Endothelial cell (in vitro differentiated cells): ENCODE measurements around the gene MEG3. TPM values are rescaled to one million over a fixed set of nuclear protein-coding genes. Genes with fewer than 3 reads are reported as not detected.

Experiments
- DNase-seq: peaks from one replicate; pipeline ENCODE4 v3.0.0; 2021; ENCODE audit warnings: low spot score
- H3K27ac Mint-ChIP-seq: one replicate; pipeline ENCODE4 v1.8.0; 2021; ENCODE audit warnings: mixed read lengths, inconsistent platforms; ENCODE audit not compliant: unreplicated experiment
- H3K27me3 Mint-ChIP-seq: one replicate; pipeline ENCODE4 v1.8.0; 2021; ENCODE audit warnings: mild to moderate bottlenecking, moderate library complexity, mixed read lengths, inconsistent platforms; ENCODE audit not compliant: unreplicated experiment
- H3K36me3 Mint-ChIP-seq: one replicate; pipeline ENCODE4 v1.8.0; 2021; ENCODE audit warnings: mild to moderate bottlenecking, low read depth, mixed read lengths, inconsistent platforms; ENCODE audit not compliant: unreplicated experiment
- H3K4me1 Mint-ChIP-seq: one replicate; pipeline ENCODE4 v1.8.0; 2021; ENCODE audit warnings: mild to moderate bottlenecking, mixed read lengths, inconsistent platforms; ENCODE audit not compliant: unreplicated experiment
- H3K4me3 Mint-ChIP-seq: one replicate; pipeline ENCODE4 v1.8.0; 2021; ENCODE audit warnings: mild to moderate bottlenecking, mixed read lengths, inconsistent platforms; ENCODE audit not compliant: unreplicated experiment
- H3K9me3 Mint-ChIP-seq: one replicate; pipeline ENCODE4 v1.8.0; 2021; ENCODE audit warnings: mixed read lengths, inconsistent platforms; ENCODE audit not compliant: unreplicated experiment
- total RNA-seq: library from RNA; stranded (reverse); fragmentation: NEBNext Ultra II Directional; extraction: Animal tissue kit (Norgen Biotek cat#: 25700); gene quantifications from one replicate; pipeline ENCODE4 v1.2.1, GENCODE V29; 2021; ENCODE audit not compliant: unreplicated experiment
- TF ChIP-seq, protein P1 (sequence below): fragments of 200-600 bp; sonication (generic); IDR thresholded peaks from one replicate; pipeline ENCODE4 v1.5.0; 2021; ENCODE audit warnings: antibody characterized with exemption; ENCODE audit not compliant: unreplicated experiment

The MEG3 gene
- total RNA-seq, 1 donor from 2014 or later = not detected

DNA sequence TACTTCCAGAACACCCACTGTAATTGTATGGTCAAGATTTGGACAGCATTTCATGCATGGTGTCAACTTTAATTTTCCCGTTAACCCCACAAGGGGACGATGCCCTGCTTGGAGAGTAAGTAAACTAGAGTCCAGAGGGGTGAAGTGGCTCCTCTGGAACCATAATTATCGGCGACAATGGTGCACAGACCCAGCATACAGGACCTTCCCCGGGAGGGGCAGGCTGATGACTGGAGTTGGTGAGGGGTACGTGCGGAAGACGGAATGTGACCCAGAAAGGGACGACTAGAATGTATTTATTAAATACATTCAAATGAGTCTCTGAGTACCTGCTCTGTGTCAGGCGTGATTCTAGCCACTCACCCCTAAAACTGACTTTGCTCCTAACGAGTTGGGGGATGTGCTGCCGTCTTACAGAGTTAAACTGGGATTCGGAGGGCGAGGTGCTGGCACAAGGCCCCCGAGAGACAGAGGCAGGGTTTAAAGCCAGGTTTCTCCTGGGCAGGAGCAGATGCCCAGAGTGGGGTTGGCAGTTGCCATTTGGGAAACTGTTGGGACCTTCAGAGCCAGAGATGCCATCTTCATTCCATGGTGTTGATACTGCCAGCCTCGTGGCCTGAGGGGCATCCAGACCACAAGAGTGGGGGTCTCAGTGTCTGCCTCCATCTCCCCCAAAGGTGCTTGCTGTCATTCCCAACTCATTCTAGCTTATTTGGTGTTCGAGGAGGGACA, 66.7 kb downstream of the MEG3 start:
- no peaks in the 10 kb centered on the region for H3K36me3 Mint-ChIP-seq
- H3K27ac Mint-ChIP-seq = no peak overlapping the region
- no peak for DNase-seq
- TF ChIP-seq, protein P1, sequence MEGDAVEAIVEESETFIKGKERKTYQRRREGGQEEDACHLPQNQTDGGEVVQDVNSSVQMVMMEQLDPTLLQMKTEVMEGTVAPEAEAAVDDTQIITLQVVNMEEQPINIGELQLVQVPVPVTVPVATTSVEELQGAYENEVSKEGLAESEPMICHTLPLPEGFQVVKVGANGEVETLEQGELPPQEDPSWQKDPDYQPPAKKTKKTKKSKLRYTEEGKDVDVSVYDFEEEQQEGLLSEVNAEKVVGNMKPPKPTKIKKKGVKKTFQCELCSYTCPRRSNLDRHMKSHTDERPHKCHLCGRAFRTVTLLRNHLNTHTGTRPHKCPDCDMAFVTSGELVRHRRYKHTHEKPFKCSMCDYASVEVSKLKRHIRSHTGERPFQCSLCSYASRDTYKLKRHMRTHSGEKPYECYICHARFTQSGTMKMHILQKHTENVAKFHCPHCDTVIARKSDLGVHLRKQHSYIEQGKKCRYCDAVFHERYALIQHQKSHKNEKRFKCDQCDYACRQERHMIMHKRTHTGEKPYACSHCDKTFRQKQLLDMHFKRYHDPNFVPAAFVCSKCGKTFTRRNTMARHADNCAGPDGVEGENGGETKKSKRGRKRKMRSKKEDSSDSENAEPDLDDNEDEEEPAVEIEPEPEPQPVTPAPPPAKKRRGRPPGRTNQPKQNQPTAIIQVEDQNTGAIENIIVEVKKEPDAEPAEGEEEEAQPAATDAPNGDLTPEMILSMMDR = no peak
- H3K4me3 Mint-ChIP-seq = no peak overlapping the region
- H3K4me1 Mint-ChIP-seq = peaks cover 4% of the 10 kb centered on the region
- H3K27me3 Mint-ChIP-seq = no peaks in the 10 kb centered on the region
- H3K9me3 Mint-ChIP-seq = no peaks in the 10 kb centered on the region

DNA sequence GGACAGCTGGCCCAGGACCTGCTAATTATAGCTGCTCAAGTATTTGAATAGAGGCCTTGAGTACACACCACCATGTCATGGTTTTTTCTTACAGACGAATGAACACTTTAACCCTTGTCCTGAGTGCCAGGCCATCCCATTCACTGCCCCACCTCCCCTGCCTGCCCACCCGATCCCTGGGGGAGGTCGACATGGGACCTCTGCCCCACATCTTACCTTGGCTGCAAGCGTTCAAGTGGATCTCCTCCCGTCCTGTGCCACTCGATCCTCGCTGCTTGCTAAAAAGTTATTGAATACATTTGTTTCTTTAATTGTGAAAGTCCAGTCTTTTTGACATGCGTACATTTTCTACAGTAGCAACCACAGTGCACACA, 67.3 kb downstream of the MEG3 start:
- Mint-ChIP-seq H3K27ac (no peak overlapping the region), H3K36me3 (no peaks in the 10 kb centered on the region)

DNA sequence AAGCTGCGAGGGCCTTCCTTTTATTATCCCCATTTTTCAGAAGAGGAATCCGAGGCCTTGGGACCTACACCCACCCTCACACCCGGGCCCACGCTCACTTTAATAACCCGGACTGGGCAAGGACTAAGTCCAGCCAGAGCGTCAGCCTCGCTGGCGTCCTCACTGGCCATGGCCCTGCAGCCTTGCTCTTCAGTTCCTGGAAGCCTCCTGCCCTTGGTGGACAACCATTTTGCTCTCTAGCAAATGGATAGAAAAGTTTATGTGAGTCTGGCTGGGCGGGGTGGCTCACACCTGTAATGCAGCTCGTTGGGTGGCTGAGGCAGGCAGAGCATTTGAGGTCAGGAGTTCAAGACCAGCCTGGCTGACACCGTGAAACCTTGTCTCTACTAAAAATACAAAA, 67.8 kb downstream of the MEG3 start:
- Mint-ChIP-seq H3K4me1 (peaks cover 4% of the 10 kb centered on the region), H3K36me3 (no peaks in the 10 kb centered on the region), H3K27ac (no peak overlapping the region), H3K9me3 (no peaks in the 10 kb centered on the region), H3K27me3 (no peaks in the 10 kb centered on the region), H3K4me3 (no peak overlapping the region)
- DNase-seq = no peak
- TF ChIP-seq, protein P1 = no peak

More for the DNA sequence above, 67.3 kb downstream of the MEG3 start:
- DNase-seq = no peak
- TF ChIP-seq, protein P1 = no peak
- H3K4me1 Mint-ChIP-seq = peaks cover 4% of the 10 kb centered on the region
- H3K27me3 Mint-ChIP-seq = no peaks in the 10 kb centered on the region
- no peak overlapping the region for H3K4me3 Mint-ChIP-seq
- H3K9me3 Mint-ChIP-seq = no peaks in the 10 kb centered on the region

DNA sequence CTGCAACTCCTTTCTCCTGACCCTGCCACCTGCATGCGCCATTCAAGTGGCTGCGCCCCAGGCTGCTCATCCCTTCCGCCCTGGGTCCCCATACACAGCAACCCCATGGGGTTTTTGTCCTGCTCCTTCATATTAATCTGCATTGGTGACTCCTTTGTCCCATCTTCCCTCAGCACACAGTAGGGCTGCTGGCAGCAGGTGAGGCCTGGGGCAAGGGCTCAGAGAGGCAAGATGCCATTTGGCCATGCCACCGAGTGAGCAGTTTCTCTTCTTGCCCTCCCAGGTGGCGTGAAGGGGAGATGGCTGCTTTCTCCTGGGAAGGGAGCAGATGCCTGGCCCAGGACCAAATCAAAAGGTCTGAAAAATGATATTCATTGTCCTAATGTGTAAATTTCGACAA, 68.5 kb downstream of the MEG3 start:
- peaks cover 2% of the 10 kb centered on the region for H3K4me1 Mint-ChIP-seq
- H3K36me3 Mint-ChIP-seq = no peaks in the 10 kb centered on the region
- TF ChIP-seq, protein P1 = no peak
- H3K27me3 Mint-ChIP-seq = no peaks in the 10 kb centered on the region
- no peak overlapping the region for H3K4me3 Mint-ChIP-seq
- no peaks in the 10 kb centered on the region for H3K9me3 Mint-ChIP-seq
- H3K27ac Mint-ChIP-seq = no peak overlapping the region
- no peak for DNase-seq

DNA sequence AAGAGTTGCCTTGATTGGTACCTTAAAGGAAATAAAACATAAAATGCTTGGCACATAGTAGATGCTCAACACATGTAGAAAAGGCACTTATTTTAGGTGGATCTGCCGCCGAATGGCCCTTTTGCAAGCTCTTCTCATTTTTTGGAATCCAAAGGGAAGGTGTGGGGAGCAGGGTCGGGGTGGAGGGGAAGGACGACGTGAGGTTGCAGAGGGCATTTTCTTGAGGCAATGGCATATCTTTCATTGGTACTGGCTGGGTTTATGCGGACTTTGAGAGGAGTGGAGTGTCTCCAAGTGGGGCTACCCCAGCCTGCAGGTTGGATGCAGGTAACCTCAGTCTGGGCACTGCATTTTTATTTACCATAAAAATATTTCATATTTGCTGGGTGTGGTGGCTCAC, 69.5 kb downstream of the MEG3 start:
- no peak overlapping the region for H3K4me3 Mint-ChIP-seq
- TF ChIP-seq, protein P1 = no peak
- DNase-seq = no peak
- H3K9me3 Mint-ChIP-seq = no peaks in the 10 kb centered on the region
- H3K4me1 Mint-ChIP-seq = peaks cover 8% of the 10 kb centered on the region
- H3K27ac Mint-ChIP-seq = no peak overlapping the region
- H3K27me3 Mint-ChIP-seq = no peaks in the 10 kb centered on the region
- H3K36me3 Mint-ChIP-seq = no peaks in the 10 kb centered on the region
